Astrocyte (in vitro differentiated cells and primary cell): ENCODE data around the gene APRT.

Experiments used
- EZH2 ChIP-seq: IDR thresholded peaks from 2 replicates; pipeline ENCODE4 v1.6.1; 2012; ENCODE audit warnings: mild to moderate bottlenecking, low read length, inconsistent platforms; ENCODE audit not compliant: insufficient read depth
- TF ChIP-seq, protein P1 (sequence below): IDR thresholded peaks from 2 replicates; pipeline ENCODE4 v1.5.1; 2011; ENCODE audit warnings: low read depth, mild to moderate bottlenecking, inconsistent platforms, low read length, moderate library complexity; ENCODE audit not compliant: insufficient read depth

DNA sequence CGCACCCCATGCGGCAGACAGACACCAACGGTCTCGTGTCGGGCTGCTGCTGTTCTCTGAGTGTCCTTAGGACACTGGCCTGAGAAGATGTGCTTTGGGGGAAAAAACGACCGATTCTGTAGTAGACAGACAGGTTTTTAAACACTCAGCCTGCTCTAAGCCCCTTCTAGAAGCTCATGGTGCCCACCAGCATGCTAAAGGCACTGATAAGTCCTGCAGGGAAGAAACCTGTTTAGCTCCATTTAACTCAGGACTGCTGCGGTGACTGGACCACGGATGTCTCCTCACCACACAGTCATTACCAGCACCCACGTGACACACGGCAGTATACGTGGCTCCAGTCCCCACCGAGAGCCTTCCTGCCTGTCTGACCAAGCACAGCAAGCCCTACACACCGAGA lies 19.1 kb upstream of the APRT start:
- TF ChIP-seq, protein P1, sequence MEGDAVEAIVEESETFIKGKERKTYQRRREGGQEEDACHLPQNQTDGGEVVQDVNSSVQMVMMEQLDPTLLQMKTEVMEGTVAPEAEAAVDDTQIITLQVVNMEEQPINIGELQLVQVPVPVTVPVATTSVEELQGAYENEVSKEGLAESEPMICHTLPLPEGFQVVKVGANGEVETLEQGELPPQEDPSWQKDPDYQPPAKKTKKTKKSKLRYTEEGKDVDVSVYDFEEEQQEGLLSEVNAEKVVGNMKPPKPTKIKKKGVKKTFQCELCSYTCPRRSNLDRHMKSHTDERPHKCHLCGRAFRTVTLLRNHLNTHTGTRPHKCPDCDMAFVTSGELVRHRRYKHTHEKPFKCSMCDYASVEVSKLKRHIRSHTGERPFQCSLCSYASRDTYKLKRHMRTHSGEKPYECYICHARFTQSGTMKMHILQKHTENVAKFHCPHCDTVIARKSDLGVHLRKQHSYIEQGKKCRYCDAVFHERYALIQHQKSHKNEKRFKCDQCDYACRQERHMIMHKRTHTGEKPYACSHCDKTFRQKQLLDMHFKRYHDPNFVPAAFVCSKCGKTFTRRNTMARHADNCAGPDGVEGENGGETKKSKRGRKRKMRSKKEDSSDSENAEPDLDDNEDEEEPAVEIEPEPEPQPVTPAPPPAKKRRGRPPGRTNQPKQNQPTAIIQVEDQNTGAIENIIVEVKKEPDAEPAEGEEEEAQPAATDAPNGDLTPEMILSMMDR, result no peak
- TF ChIP-seq EZH2, result no peak
